ENCODE results near the gene MCF2.

The MCF2 gene

DNA sequence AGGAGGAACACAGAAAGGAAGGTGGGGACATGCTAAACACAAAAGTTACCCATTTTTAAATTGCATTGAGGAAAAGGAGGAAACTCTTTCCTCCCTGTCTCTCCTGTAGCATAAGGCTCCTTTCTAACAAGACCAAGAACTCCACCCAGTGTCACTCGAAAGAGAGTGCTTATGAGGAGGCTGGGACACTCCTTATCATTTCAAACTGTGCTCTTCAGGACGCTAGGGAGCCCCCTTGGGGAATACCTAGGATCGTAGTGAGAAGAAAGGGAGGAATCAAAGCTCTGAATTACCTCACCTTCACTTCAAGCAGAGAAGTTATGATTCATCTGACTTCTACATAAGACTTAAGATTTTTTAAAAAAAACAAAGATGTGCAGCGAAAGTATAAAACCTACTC lies 111.9 kb downstream of the MCF2 start:
- no peak for DNase-seq (ENCODE audit: low read depth in 2 of 2, low spot score in 1 of 2)

DNA sequence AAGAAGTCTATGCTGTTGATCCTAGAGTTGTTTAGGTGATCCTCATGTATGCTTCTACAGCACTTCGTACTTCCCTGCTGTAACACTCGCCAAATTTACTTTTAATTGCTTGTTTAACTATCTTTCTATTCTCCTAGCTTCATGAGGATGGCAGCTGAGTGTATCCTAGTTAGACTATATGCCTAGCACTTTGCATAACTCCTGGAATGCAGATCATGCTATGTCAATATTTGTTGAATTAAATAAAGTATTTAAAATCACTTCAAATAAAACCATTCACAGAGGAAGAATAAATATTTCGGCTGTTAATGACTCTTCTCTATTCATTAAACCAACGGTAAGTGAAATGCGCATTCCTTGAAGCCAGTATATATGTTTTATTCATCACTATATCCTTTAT lies 122.4 kb downstream of the MCF2 start:
- DNase-seq (ENCODE audit: low read depth in 2 of 2, low spot score in 1 of 2), result no peak

DNA sequence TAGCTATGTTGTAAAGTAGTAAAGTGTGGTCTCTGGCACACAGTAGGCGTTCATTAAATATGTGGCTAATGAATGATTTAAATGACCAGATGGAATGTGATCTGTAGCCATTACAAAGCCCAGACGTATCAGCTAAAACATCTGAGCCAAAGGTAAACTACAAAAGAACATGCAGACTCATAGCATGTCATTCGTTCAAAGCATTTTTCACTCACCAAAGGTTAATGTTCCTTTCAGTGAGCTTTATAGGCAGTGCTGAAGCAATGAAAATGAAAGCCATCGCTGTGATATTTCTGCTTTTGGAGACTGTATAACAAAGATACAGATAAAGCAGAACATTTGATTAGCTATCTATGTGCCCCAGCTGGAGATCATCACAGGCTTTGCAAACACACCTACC lies 126.9 kb downstream of the MCF2 start:
- DNase-seq (ENCODE audit: low read depth in 2 of 2, low spot score in 1 of 2), result no peak

DNA sequence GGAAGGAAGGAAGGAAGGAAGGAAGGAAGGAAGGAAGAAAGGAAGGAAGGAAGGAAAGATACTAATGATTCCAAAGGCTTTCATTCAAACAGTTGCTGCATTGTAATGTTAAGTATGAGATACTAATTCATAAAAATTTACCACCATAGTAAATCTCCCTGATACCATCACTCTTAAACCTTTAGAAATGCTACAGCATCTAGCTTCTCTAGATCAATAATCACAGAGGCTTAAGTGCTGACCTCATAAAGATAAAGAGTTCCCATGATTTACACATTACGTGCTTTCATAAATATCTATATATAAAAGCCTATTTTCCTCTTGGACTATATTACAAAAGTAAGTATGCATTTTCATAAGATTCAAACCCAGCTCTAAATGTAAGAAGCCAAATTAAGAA lies 141.0 kb downstream of the MCF2 start:
- DNase-seq (ENCODE audit: low read depth in 2 of 2, low spot score in 1 of 2), result no peak

DNA sequence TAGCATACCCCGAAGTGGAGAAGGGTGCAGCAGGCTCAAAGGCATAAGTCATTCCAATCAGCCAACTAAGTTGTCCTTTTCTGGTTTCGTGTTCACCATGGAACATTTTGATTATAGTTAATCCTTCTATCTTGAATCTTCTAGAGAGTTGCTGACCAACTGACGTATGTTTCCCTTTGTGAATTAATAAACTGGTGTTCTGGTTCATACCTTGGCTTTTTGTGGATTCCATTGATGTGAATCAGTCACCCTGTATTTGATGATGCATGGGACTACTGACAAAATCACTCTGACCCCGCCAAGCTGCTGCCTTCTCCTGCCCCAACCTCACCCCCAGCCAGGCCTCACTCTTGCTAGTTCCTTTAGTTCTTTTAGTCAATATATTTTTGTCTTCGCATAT lies 144.7 kb downstream of the MCF2 start:
- no peak for DNase-seq (ENCODE audit: low read depth in 2 of 2, low spot score in 1 of 2)

DNA sequence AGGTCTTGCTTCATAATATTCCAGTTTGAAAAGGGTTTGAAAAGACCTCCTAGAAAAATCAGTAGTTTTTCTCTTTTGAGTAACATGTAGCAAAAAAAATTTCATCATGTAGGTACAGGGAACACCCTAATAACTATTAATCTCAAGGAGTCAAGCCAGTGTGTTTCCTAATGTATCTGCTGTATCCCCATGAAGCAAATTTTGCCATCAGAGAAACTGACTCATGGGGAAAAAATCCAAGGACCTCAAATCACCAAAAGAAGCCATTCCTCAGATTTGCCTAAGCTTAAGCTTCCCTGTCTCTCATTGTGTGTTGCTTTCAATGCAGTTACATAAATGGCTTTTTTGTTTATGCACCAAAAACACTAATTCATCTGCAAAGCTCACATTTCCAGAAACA lies 147.7 kb downstream of the MCF2 start:
- no peak for DNase-seq (ENCODE audit: low read depth in 2 of 2, low spot score in 1 of 2)

DNA sequence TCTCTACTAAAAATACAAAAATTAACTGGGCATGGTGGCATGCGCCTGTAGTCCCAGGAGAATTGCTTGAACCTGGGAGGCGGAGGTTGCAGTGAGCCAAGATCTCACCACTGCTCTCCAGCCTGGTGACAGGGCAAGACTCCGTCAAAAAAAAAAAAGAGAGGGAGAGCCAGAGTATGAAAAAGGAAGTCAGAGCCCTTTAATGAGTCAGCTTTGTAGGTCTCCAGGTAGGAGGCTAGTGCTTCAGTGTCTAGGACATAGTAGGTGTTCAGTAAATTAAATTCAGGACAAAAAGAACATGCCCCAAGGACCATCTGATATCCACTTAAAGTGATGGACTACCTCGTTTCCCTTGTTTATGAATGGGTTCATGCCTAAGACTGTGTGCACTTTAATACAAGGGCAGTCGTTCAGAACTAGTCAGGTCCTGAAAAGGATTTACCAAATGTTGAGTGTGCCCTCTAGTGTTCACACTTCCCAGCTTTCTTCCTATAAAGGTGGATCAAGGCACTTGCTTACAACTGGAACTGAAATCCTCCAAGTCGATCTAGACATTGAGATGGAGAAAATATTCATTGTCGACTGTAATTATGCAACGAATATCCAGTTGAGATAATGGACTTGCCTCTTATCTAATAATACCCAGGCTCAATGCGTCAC lies 148.5 kb downstream of the MCF2 start:
- DNase-seq (ENCODE audit: low read depth in 2 of 2, low spot score in 1 of 2), result no peak

DNA sequence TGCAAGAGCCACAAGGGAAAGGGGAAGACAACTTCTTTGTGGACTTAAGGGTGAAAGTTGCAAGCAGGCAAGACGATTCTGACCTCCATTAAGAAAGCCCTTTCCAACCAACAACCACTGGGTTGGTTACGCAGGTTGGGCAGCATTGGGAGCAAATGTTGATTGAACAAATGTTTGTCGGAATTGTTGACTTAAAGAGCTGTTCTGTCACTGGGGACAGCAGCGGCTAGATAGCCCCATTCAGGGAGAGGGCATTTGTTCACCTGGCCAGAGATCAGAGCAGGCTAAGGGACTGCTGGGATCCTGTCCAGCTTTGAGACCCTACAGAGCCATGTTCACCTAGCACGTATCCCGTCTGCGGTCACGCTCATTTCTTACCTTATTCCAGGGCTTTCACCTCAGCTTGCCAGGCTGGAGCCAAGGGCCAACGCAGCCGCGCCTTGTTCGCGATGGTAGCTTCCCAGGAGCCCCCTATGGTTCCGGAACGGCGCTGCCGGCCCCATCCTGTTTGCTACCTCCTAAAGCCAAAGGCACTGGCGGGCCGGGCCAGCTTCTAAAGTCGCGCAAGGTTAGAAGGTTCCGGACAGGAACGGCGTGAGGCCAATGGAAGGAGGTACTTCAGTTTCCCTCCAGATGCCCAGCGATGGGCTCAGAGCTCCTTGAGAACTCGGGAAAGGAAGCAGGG lies 152.8 kb downstream of the MCF2 start:
- no peak for DNase-seq (ENCODE audit: low read depth in 2 of 2, low spot score in 1 of 2)

DNA sequence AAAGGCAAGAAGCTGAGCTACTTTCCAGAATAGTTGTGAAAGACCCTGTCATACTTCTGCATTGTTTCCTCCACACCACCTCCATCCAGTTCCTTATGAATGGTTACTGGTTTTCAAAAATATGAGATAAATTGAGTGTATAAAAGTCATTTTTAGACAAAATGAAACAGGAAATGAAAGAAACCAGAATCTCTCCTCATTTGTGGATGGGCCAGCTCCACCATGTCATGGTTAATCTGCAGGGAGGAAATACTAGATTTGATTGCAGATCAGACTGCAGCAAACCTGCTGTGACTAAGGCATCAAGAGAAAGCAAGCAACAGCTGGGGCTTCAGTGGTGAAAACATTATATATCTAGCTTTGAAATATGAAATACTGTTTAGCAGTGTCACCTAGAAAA lies 153.6 kb downstream of the MCF2 start:
- DNase-seq (ENCODE audit: low read depth in 2 of 2, low spot score in 1 of 2), result no peak

DNA sequence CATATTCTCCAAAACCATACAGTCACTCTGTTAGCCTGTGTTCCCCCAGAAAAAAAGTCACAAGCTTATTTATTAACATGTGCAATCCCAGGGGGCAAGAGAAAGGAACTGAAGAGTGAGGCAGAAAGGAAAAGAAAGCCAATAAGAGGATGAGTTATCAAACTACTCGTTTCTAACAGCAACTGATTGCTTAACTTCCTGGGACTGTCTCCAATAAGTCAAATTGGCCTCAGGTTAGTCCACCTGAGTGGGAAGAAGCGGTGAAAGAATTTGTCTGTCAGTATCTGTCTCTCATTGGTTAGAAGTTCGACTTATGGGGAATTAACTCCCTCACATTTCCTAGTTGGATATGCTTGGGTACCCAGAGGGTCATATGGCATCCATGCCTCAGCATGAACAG lies 163.4 kb downstream of the MCF2 start:
- no peak for DNase-seq (ENCODE audit: low read depth in 2 of 2, low spot score in 1 of 2)

DNA sequence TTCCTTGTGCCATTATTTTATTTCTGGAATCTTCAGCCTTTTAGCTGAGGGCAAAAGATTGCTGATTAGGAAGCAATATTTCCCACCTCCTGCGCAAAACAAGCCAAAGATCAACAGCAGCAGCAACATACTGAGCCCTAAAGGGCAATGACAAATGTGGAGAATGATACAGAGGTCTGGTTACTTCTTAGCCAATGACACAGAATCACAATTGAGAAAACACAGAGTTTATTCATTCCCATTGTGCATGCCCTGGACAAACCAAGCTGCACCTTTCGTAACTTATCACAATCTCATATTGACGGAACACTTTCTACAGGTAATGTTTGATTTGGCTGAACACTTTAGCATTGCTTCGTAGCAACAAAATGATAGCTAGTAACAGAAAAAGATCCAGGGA lies 164.0 kb downstream of the MCF2 start:
- DNase-seq (ENCODE audit: low read depth in 2 of 2, low spot score in 1 of 2), result no peak

DNA sequence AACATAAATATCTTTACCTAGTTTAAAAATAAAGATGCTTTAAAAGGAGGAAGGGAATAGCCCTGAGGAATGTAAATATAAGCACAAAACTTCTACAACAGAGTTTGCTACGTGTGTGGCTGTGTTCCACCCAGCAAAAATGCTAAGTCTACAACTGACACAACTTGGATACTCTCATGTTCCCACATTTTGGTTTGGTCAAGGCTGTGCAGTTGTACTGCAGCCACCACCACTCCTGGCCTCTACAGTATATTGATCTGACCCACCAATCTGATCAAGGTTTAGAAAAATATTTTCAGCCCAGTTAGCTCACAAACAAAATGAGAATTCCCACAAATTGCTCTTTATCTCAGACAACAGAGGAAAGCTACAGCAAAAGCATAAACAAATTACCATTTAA lies 165.3 kb downstream of the MCF2 start:
- DNase-seq (ENCODE audit: low read depth in 2 of 2, low spot score in 1 of 2), result no peak

DNA sequence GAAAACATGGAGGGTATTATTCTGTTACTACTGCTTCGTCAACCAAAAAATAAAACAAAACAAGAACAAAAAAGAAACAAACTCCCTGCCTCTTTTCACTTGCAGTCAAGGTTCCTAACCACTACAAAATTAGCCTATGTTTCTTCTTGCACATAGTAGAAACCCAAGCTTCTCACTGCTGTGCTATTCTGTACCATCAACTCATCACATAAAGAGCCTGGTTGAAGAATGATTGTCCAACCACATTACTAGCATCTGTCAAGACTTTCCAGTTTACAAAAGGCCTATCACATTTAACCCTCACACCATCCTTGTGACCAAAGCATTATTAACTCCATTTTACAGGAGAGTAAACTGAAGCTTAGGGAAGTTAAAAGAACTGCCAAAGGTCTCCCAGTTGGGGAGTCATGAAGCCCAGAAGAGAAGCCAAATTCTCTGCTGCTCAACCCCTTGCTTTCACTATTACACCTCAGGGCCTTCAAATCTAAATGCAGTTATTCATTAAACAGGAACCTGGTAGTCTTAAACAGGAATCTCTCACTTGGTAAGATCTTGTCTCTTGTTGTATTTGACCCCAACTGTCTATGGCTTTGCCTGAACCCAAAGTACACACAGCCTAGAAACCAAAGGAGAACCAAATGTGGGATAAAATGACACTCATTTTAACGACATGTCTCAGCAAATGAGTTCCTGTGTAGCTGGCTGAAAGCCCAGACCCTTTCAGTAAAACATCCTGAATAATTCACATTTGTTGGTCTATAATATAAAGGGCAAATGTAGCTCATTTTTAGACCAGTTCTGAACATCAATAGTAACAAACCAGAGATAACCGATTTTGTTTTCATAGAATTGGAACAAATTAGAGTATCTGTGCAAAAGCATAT lies 168.8 kb downstream of the MCF2 start:
- DNase-seq (ENCODE audit: low read depth in 2 of 2, low spot score in 1 of 2), result no peak

DNA sequence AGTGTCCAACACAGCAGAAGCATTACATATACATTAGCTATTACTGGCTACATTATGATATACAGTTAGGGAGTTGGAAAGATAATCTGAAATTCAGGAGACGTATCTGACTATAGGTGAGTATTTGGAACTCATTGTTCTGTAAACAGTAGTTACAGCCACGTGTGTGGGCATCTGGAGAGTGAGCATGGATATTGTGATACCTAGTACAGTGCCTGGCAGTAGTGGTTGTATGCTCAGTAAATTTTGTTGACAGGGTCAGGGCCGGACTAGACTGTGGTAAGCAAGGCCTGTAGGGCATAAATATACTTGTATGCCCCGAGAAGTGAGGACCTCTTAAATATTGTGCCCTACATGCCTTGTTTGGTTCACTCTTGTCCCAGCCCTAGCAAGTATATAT lies 174.5 kb downstream of the MCF2 start:
- no peak for DNase-seq (ENCODE audit: low read depth in 2 of 2, low spot score in 1 of 2)

DNA sequence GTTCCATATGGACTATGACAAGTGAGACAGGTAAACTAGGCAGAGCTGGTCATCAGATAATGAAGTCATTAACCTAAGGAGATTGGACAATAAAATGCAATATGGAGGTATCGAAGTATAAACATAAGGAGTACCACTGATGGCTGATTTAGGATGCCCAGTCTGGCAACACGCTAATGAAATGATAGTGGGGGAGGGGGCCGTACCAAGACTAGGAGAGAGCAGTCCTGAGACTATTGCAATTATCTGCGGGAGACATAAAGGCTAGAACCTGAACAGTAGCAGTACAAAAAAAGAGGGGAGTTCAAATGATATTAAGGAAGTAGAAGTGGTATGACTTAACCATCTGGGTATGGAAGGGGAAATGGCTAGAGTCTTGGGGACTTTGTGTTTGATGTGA lies 175.1 kb downstream of the MCF2 start:
- DNase-seq (ENCODE audit: low read depth in 2 of 2, low spot score in 1 of 2), result no peak

Measured in stimulated activated CD8-positive, alpha-beta memory T cell treated with anti-CD3 and anti-CD28 coated beads, Interleukin-4, amount 100 ng/mL, for 1 hour (primary cell).